ENCODE data around the gene SUN2.

SUN2 gene

GRCh38 chr22:38789606-38790005 is 33.8 kb upstream of the SUN2 start:
- Histone ChIP-seq H3K4me3 (ENCODE audit: low read length) (no peak overlapping the region), H3K27me3 (replicated peaks; ENCODE audit: control insufficient read depth, insufficient read depth, low read length) (no peaks in the 10 kb centered on the region), H3K9ac (ENCODE audit: low read length) (no peak overlapping the region)

GRCh38 chr22:38788846-38789245 is 33.0 kb upstream of the SUN2 start:
- Histone ChIP-seq H3K4me1 (ENCODE audit: control insufficient read depth, insufficient read depth, low read length) (peaks cover 23% of the 10 kb centered on the region), H3K9me3 (ENCODE audit: control insufficient read depth, low read length) (no peaks in the 10 kb centered on the region), H3K9ac (ENCODE audit: low read length) (peak overlapping the region; percentile 34), H3K27me3 (replicated peaks; ENCODE audit: control insufficient read depth, insufficient read depth, low read length) (no peaks in the 10 kb centered on the region), H3K4me3 (ENCODE audit: low read length) (peak overlapping the region; percentile 9), H3K36me3 (ENCODE audit: control insufficient read depth, insufficient read depth, low read length, severe bottlenecking) (peaks cover 10% of the 10 kb centered on the region)
- no peak for DNase-seq (ENCODE audit: low read depth)

More at GRCh38 chr22:38789606-38790005, 33.8 kb upstream of the SUN2 start:
- peaks cover 23% of the 10 kb centered on the region for H3K4me1 ChIP-seq (ENCODE audit: control insufficient read depth, insufficient read depth, low read length)
- H3K36me3 ChIP-seq (ENCODE audit: control insufficient read depth, insufficient read depth, low read length, severe bottlenecking): peaks cover 10% of the 10 kb centered on the region
- DNase-seq (ENCODE audit: low read depth): no peak
- no peaks in the 10 kb centered on the region for H3K9me3 ChIP-seq (ENCODE audit: control insufficient read depth, low read length)

GRCh38 chr22:38788021-38788816 is 32.4 kb upstream of the SUN2 start:
- Histone ChIP-seq H3K27me3 (replicated peaks; ENCODE audit: control insufficient read depth, insufficient read depth, low read length) (no peaks in the 10 kb centered on the region), H3K4me1 (ENCODE audit: control insufficient read depth, insufficient read depth, low read length) (peaks cover 20% of the 10 kb centered on the region), H3K4me3 (ENCODE audit: low read length) (peak overlapping the region; percentile 9), H3K9ac (ENCODE audit: low read length) (peak overlapping the region; percentile 34), H3K9me3 (ENCODE audit: control insufficient read depth, low read length) (no peaks in the 10 kb centered on the region), H3K36me3 (ENCODE audit: control insufficient read depth, insufficient read depth, low read length, severe bottlenecking) (peaks cover 10% of the 10 kb centered on the region)
- DNase-seq (ENCODE audit: low read depth): peak; percentile 96

GRCh38 chr22:38786631-38787030 is 30.8 kb upstream of the SUN2 start:
- Histone ChIP-seq H3K9ac (ENCODE audit: low read length) (no peak overlapping the region), H3K4me3 (ENCODE audit: low read length) (no peak overlapping the region), H3K4me1 (ENCODE audit: control insufficient read depth, insufficient read depth, low read length) (peaks cover 22% of the 10 kb centered on the region), H3K9me3 (ENCODE audit: control insufficient read depth, low read length) (no peaks in the 10 kb centered on the region), H3K27me3 (replicated peaks; ENCODE audit: control insufficient read depth, insufficient read depth, low read length) (no peaks in the 10 kb centered on the region), H3K36me3 (ENCODE audit: control insufficient read depth, insufficient read depth, low read length, severe bottlenecking) (peaks cover 10% of the 10 kb centered on the region)
- no peak for DNase-seq (ENCODE audit: low read depth)

DNA sequence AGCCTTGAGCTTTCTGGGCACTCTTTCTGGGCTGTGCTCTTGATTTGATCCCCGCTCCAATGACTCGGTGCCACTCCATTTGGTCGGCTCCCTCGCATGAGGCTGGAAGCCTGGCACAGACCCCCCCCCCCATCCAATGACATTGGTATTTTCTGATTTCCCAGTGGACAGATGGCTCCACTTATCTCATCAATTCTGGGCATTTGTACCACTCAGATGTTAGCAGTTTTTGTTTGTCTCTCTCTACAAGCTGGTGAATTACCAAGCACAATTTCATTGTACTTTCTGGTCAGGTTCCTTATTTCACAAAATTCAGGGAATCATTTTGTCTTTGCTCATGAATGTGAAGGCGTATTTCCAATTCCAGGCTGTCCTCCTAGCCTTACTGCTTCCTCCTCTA is 29.1 kb upstream of the SUN2 start:
- Histone ChIP-seq H3K9ac (ENCODE audit: low read length) (no peak overlapping the region), H3K36me3 (ENCODE audit: control insufficient read depth, insufficient read depth, low read length, severe bottlenecking) (peaks cover 7% of the 10 kb centered on the region), H3K4me3 (ENCODE audit: low read length) (no peak overlapping the region), H3K4me1 (ENCODE audit: control insufficient read depth, insufficient read depth, low read length) (peaks cover 22% of the 10 kb centered on the region), H3K9me3 (ENCODE audit: control insufficient read depth, low read length) (no peaks in the 10 kb centered on the region), H3K27me3 (replicated peaks; ENCODE audit: control insufficient read depth, insufficient read depth, low read length) (no peaks in the 10 kb centered on the region)
- no peak for DNase-seq (ENCODE audit: low read depth)

DNA sequence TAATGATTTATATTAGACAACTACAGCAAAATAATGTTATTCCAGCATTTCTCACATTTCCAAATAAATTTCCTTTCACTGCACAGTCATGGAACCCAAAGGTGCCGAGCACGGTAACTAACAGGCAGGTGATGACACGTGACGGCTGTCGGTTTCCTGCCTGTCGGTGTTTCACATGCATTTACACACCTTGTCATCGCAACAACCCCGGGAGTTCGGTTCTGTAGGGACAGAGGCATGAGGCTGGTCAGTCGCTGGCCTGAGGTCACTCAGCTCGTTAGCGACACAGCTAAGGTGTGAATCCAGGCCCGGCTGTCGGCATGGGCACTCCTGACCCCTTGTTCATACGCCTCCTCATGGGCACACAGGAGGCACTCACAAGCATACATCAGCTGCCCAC is 28.2 kb upstream of the SUN2 start:
- Histone ChIP-seq H3K9ac (ENCODE audit: low read length) (no peak overlapping the region), H3K36me3 (ENCODE audit: control insufficient read depth, insufficient read depth, low read length, severe bottlenecking) (peaks cover 12% of the 10 kb centered on the region), H3K4me3 (ENCODE audit: low read length) (no peak overlapping the region), H3K27me3 (replicated peaks; ENCODE audit: control insufficient read depth, insufficient read depth, low read length) (no peaks in the 10 kb centered on the region), H3K4me1 (ENCODE audit: control insufficient read depth, insufficient read depth, low read length) (peaks cover 18% of the 10 kb centered on the region), H3K9me3 (ENCODE audit: control insufficient read depth, low read length) (no peaks in the 10 kb centered on the region)
- DNase-seq (ENCODE audit: low read depth): no peak

DNA sequence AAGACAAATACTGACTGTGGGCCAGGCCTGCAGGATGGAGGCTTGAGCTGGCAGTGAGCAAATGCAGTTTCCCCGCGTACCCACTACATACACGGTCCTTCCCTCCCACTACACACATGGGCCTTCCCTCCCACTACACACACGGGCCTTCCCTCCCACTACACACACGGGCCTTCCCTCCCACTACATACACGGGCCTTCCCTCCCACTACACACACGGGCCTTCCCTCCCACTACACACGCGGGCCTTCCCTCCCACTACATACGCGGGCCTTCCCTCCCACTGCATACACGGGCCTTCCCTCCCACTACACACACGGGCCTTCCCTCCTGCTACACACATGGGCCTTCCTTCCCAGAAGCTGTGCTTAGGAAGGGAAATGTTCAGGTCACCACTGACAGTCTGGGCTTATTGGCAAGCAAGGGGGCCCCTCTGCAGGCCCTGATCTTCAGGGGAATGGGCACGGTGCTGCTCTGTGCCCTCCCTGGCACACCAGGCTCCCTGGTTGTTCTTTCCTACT is 27.4 kb upstream of the SUN2 start:
- Histone ChIP-seq H3K9ac (ENCODE audit: low read length) (no peak overlapping the region), H3K9me3 (ENCODE audit: control insufficient read depth, low read length) (no peaks in the 10 kb centered on the region), H3K4me3 (ENCODE audit: low read length) (no peak overlapping the region), H3K27me3 (replicated peaks; ENCODE audit: control insufficient read depth, insufficient read depth, low read length) (no peaks in the 10 kb centered on the region), H3K4me1 (ENCODE audit: control insufficient read depth, insufficient read depth, low read length) (peaks cover 11% of the 10 kb centered on the region), H3K36me3 (ENCODE audit: control insufficient read depth, insufficient read depth, low read length, severe bottlenecking) (peaks cover 13% of the 10 kb centered on the region)
- DNase-seq (ENCODE audit: low read depth): no peak

- Histone ChIP-seq H3K27me3 (replicated peaks; ENCODE audit: control insufficient read depth, insufficient read depth, low read length) (no peaks in the 10 kb centered on the region), H3K4me3 (ENCODE audit: low read length) (no peak overlapping the region), H3K9me3 (ENCODE audit: control insufficient read depth, low read length) (no peaks in the 10 kb centered on the region), H3K9ac (ENCODE audit: low read length) (no peak overlapping the region), H3K4me1 (ENCODE audit: control insufficient read depth, insufficient read depth, low read length) (peaks cover 7% of the 10 kb centered on the region), H3K36me3 (ENCODE audit: control insufficient read depth, insufficient read depth, low read length, severe bottlenecking) (peaks cover 13% of the 10 kb centered on the region)
- DNase-seq (ENCODE audit: low read depth): peak; percentile 69
Measured at GRCh38 chr22:38782402-38783094, 26.8 kb upstream of the SUN2 start.

- peaks cover 7% of the 10 kb centered on the region for H3K4me1 ChIP-seq (ENCODE audit: control insufficient read depth, insufficient read depth, low read length)
- DNase-seq (ENCODE audit: low read depth): no peak
- no peak overlapping the region for H3K4me3 ChIP-seq (ENCODE audit: low read length)
- peaks cover 13% of the 10 kb centered on the region for H3K36me3 ChIP-seq (ENCODE audit: control insufficient read depth, insufficient read depth, low read length, severe bottlenecking)
- no peak overlapping the region for H3K9ac ChIP-seq (ENCODE audit: low read length)
- no peaks in the 10 kb centered on the region for H3K9me3 ChIP-seq (ENCODE audit: control insufficient read depth, low read length)
- no peaks in the 10 kb centered on the region for H3K27me3 ChIP-seq (replicated peaks; ENCODE audit: control insufficient read depth, insufficient read depth, low read length)
Measured at GRCh38 chr22:38781033-38781432, 25.2 kb upstream of the SUN2 start.

- DNase-seq (ENCODE audit: low read depth): no peak
Measured at GRCh38 chr22:38777087-38777671, 21.4 kb upstream of the SUN2 start.

DNA sequence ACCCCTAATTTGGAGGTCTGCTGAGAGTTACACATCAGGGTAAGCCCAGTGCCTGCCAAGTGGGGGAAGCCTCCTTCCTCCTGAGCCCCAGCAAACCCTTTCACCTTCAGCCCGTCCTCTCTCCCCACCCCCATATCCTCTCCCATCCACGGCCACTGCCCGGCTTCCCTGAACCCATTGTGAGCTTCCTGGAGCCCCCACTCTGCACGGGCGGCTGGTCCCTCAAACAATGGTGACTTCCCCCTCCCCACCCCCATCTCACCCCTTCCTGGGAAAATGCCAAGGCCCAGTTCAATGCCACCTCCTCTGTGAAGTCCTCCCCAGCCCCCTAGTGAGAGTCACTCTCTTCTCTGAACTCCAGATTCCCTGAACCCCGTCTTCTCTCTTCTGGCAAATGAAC is 20.3 kb upstream of the SUN2 start:
- H3K9ac ChIP-seq (ENCODE audit: low read length): no peak overlapping the region
- H3K27me3 ChIP-seq (replicated peaks; ENCODE audit: control insufficient read depth, insufficient read depth, low read length): no peaks in the 10 kb centered on the region
- DNase-seq (ENCODE audit: low read depth): no peak
- H3K36me3 ChIP-seq (ENCODE audit: control insufficient read depth, insufficient read depth, low read length, severe bottlenecking): peaks cover 13% of the 10 kb centered on the region
- no peak overlapping the region for H3K4me3 ChIP-seq (ENCODE audit: low read length)
- no peaks in the 10 kb centered on the region for H3K9me3 ChIP-seq (ENCODE audit: control insufficient read depth, low read length)
- peaks cover 9% of the 10 kb centered on the region for H3K4me1 ChIP-seq (ENCODE audit: control insufficient read depth, insufficient read depth, low read length)

More at GRCh38 chr22:38777087-38777671, 21.4 kb upstream of the SUN2 start:
- H3K4me1 ChIP-seq (ENCODE audit: control insufficient read depth, insufficient read depth, low read length): peaks cover 8% of the 10 kb centered on the region
- H3K9me3 ChIP-seq (ENCODE audit: control insufficient read depth, low read length): no peaks in the 10 kb centered on the region
- no peaks in the 10 kb centered on the region for H3K27me3 ChIP-seq (replicated peaks; ENCODE audit: control insufficient read depth, insufficient read depth, low read length)
- H3K4me3 ChIP-seq (ENCODE audit: low read length): no peak overlapping the region
- H3K36me3 ChIP-seq (ENCODE audit: control insufficient read depth, insufficient read depth, low read length, severe bottlenecking): peaks cover 13% of the 10 kb centered on the region
- no peak overlapping the region for H3K9ac ChIP-seq (ENCODE audit: low read length)
